ENCODE measurements around the gene EFNA1.

DNA sequence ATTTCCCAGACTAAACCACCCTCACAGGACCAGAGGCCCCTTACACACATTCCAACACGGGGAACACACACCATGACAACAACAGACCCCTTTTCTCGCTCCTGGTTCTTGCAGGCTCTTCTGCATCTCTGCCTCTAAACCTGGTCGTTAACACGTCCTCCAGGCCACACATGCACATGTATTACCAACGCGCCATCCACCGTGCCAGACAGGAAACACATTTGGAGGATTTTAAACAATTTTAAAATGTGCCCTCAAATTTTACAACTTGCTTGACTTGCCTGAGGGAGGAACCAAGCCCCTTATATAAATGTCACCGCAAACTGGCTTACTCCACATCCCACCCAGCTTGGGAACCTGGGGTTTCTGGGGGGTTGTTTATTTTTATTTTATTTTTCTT is 16.9 kb upstream of the EFNA1 start:
- TF ChIP-seq, protein P1, sequence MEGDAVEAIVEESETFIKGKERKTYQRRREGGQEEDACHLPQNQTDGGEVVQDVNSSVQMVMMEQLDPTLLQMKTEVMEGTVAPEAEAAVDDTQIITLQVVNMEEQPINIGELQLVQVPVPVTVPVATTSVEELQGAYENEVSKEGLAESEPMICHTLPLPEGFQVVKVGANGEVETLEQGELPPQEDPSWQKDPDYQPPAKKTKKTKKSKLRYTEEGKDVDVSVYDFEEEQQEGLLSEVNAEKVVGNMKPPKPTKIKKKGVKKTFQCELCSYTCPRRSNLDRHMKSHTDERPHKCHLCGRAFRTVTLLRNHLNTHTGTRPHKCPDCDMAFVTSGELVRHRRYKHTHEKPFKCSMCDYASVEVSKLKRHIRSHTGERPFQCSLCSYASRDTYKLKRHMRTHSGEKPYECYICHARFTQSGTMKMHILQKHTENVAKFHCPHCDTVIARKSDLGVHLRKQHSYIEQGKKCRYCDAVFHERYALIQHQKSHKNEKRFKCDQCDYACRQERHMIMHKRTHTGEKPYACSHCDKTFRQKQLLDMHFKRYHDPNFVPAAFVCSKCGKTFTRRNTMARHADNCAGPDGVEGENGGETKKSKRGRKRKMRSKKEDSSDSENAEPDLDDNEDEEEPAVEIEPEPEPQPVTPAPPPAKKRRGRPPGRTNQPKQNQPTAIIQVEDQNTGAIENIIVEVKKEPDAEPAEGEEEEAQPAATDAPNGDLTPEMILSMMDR (IDR thresholded peaks at IDR 0.05), result no peak
- TF ChIP-seq MYC (IDR thresholded peaks at IDR 0.05; ENCODE audit: borderline replicate concordance, low read length) (no peak), NR3C1 (IDR thresholded peaks at IDR 0.05) (no peak), POLR2A (IDR thresholded peaks at IDR 0.05; ENCODE audit: low read length) (no peak), MAZ (IDR thresholded peaks at IDR 0.05; ENCODE audit: borderline replicate concordance, low read depth, low read length) (no peak)
- TF ChIP-seq, protein P2, sequence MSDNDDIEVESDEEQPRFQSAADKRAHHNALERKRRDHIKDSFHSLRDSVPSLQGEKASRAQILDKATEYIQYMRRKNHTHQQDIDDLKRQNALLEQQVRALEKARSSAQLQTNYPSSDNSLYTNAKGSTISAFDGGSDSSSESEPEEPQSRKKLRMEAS (IDR thresholded peaks at IDR 0.05), result no peak

All from A549 (cell line).